Sigmoid colon (tissue), 7 donors: Measurements from ENCODE around the gene TMF1. TPM values are rescaled to one million over a fixed set of nuclear protein-coding genes. Genes with fewer than 3 reads are reported as not detected.

ENCODE experiments used
- DNase-seq: peaks from one replicate; pipeline ENCODE4 v3.0.0-alpha.2; 2019
- H3K27ac ChIP-seq, 4 donors: fragments of 200-600 bp; sonication (generic); one replicate each; pipeline ENCODE4 v1.5.1; 2016 to 2019; ENCODE audit warnings: mild to moderate bottlenecking in 1 of 4
- H3K27me3 ChIP-seq, 3 donors: fragments of 200-600 bp; sonication (generic); one replicate each; pipeline ENCODE4 v1.5.1; 2019; ENCODE audit warnings: mild to moderate bottlenecking in 1 of 3
- H3K36me3 ChIP-seq, 4 donors: fragments of 200-600 bp; sonication (generic); one replicate each; pipeline ENCODE4 v1.5.1; 2016 to 2019
- H3K4me1 ChIP-seq, 4 donors: fragments of 200-600 bp; sonication (generic); one replicate each; pipeline ENCODE4 v1.5.1; 2017 to 2019
- H3K4me3 ChIP-seq, 4 donors: fragments of 200-600 bp; sonication (generic); one replicate each; pipeline ENCODE4 v1.5.1; 2017 to 2019; ENCODE audit warnings: mild to moderate bottlenecking in 2 of 4, moderate library complexity in 1 of 4
- H3K9me3 ChIP-seq, 4 donors: fragments of 200-600 bp in 3 of 4; sonication (generic) in 3 of 4; one replicate each; pipeline versions ENCODE4 v1.5.1 to v1.6.1; 2013 to 2019
- EP300 ChIP-seq, 4 donors: sonication (generic); formaldehyde crosslinking; IDR thresholded peaks; one replicate each; pipeline ENCODE4 v1.6.1; 2017; ENCODE audit warnings: antibody characterized with exemption in 4 of 4
- POLR2A ChIP-seq, 2 donors: fragments of 450-650 bp; IDR thresholded peaks; one replicate each; pipeline ENCODE4 v1.6.1; 2016; ENCODE audit warnings: antibody characterized with exemption in 2 of 2, mild to moderate bottlenecking in 2 of 2, moderate library complexity in 2 of 2
- POLR2AphosphoS5 ChIP-seq, 4 donors: sonication (generic); formaldehyde crosslinking; IDR thresholded peaks; one replicate each; pipeline ENCODE4 v1.6.1; 2017; ENCODE audit warnings: antibody characterized with exemption in 4 of 4
- WGBS, 2 donors: extraction: QIAGEN DNeasy Blood & Tissue Kit; methylation state at CpG; one replicate each; pipeline ENCODE4 v1.1.7; 2013; 5-methylcytosine and 5-hydroxymethylcytosine counted together
- intact Hi-C: fragments of 100-400 bp; cut with DNase I; formaldehyde crosslinking; loops from one replicate; pipeline ENCODE4 v1.15.1; 2023
- polyA plus RNA-seq, 3 donors: library from polyadenylated mRNA; stranded (reverse); fragments of 200-250 nt; gene quantifications; one replicate each; pipeline ENCODE4 v1.2.3, GENCODE V29; 2013
- total RNA-seq, 4 donors: library from RNA; depleted of rRNA; stranded (reverse); fragments of >200 nt; gene quantifications; one replicate each; pipeline ENCODE4 v1.1.0, GENCODE V29; 2016
- TF ChIP-seq, protein P1 (sequence below), 4 experiments: fragments of 450-650 bp in 3 of 4; fragments of 200-600 bp in 1 of 4; IDR thresholded peaks; one replicate each; pipeline ENCODE4 v1.5.1; 2016 to 2019; ENCODE audit warnings: antibody characterized with exemption in 4 of 4, mild to moderate bottlenecking in 3 of 4, moderate library complexity in 2 of 4
- donor health status: healthy with polysubstance abuse.
- donor health status: Bipolar disorder and iron deficiency.
- donor health status: healthy.

TMF1 gene, protein sequence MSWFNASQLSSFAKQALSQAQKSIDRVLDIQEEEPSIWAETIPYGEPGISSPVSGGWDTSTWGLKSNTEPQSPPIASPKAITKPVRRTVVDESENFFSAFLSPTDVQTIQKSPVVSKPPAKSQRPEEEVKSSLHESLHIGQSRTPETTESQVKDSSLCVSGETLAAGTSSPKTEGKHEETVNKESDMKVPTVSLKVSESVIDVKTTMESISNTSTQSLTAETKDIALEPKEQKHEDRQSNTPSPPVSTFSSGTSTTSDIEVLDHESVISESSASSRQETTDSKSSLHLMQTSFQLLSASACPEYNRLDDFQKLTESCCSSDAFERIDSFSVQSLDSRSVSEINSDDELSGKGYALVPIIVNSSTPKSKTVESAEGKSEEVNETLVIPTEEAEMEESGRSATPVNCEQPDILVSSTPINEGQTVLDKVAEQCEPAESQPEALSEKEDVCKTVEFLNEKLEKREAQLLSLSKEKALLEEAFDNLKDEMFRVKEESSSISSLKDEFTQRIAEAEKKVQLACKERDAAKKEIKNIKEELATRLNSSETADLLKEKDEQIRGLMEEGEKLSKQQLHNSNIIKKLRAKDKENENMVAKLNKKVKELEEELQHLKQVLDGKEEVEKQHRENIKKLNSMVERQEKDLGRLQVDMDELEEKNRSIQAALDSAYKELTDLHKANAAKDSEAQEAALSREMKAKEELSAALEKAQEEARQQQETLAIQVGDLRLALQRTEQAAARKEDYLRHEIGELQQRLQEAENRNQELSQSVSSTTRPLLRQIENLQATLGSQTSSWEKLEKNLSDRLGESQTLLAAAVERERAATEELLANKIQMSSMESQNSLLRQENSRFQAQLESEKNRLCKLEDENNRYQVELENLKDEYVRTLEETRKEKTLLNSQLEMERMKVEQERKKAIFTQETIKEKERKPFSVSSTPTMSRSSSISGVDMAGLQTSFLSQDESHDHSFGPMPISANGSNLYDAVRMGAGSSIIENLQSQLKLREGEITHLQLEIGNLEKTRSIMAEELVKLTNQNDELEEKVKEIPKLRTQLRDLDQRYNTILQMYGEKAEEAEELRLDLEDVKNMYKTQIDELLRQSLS
- total RNA-seq (10 to 100 TPM; 26.9 to 32.8 (median 30.9) TPM), polyA plus RNA-seq (10 to 100 TPM in 2 of 3 donors, 1 to 10 TPM in 1; 9.9 to 12.4 (median 11.4) TPM)

DNA sequence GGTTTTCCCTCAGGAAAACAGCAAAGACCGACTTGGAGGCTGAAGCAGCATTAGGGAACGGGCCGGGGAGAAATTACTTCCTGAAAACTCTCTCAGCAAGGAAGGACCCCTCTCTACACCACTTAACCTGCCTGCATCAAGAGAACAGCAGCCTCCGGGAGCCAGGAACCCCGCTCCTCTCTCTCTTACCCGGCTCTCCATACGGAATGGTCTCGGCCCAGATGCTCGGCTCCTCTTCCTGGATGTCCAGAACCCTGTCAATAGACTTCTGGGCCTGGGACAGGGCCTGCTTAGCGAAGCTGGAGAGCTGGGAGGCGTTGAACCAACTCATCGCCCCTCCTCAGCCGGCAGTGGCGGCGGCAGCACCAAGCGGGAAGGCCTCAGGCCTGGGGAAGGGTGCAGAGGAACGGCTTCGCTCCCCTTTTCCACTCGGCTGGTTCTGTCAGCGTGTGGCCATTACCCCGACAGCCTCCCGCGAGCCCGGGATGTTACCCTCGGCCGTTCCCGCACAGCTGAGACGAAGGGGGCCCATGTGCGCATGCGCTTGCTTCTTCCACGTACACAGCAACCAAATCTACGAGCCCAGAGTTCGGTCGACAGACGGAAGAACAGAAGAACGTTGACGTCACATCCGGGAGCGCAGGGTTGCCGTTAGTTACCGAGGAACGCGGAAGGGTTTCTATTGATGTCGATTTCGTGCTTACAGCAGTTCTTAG lies at the start of gene TMF1:
TSS of gene TMF1 (minus strand) at position 578 of the 716 bp plus-strand sequence. CDS start at position 331, 247 bp downstream.
- TF ChIP-seq, protein P1, sequence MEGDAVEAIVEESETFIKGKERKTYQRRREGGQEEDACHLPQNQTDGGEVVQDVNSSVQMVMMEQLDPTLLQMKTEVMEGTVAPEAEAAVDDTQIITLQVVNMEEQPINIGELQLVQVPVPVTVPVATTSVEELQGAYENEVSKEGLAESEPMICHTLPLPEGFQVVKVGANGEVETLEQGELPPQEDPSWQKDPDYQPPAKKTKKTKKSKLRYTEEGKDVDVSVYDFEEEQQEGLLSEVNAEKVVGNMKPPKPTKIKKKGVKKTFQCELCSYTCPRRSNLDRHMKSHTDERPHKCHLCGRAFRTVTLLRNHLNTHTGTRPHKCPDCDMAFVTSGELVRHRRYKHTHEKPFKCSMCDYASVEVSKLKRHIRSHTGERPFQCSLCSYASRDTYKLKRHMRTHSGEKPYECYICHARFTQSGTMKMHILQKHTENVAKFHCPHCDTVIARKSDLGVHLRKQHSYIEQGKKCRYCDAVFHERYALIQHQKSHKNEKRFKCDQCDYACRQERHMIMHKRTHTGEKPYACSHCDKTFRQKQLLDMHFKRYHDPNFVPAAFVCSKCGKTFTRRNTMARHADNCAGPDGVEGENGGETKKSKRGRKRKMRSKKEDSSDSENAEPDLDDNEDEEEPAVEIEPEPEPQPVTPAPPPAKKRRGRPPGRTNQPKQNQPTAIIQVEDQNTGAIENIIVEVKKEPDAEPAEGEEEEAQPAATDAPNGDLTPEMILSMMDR (IDR thresholded peaks at IDR 0.05), result no peak
- peak; percentile 67 to 79 for TF ChIP-seq POLR2A (IDR thresholded peaks at IDR 0.05)
- TF ChIP-seq POLR2AphosphoS5 (IDR thresholded peaks at IDR 0.05), result peak; percentile 83 to 96 (median 92)
- TF ChIP-seq EP300 (IDR thresholded peaks at IDR 0.05), result no peak
- intact Hi-C loops, result loop anchor here (2.0 kb wide), 1 partner anchor 29 kb away; the partner anchor contains the start of gene UBA3
- DNase-seq, result peak; percentile 99
- peaks cover 4 to 50% (median 18%) of the 10 kb centered on the region in 4 donors for H3K36me3 ChIP-seq
- H3K9me3 ChIP-seq, result no peaks in the 10 kb centered on the region
- peaks cover 0 to 40% (median 30%) of the 10 kb centered on the region in 4 donors for H3K4me1 ChIP-seq
- peak within 1 kb of the TSS; percentile 93 to 97 (median 96) for H3K27ac ChIP-seq
- no peaks in the 10 kb centered on the region for H3K27me3 ChIP-seq
- H3K4me3 ChIP-seq, result peak within 1 kb of the TSS; percentile 80 to 82 (median 80)
- 0% methylated on average over 45 of the region's 45 CpGs for WGBS, 2 donors

DNA sequence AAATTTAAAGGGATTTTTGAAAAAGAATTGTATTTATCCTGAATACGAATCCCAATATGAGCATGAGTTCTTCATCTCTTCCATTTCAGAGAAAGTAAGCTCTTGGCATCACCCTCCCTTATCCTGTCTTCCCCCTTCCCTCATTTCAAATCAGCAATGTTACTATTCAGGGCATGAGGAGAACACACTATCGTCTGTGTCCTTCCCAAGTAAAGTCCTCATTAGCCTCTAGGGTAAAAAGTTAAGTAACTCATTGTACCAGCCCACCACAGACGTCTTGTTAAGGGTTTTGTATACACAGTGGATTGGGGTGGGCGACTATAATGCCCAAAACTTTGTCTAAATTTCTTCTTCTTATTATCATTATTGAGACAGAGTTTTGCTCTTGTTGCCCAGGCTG lies 47.4 kb upstream of the TMF1 start:
- intact Hi-C loops, result no loop called here
- H3K36me3 ChIP-seq, result peaks cover 0 to 30% (median 14%) of the 10 kb centered on the region in 4 donors
- WGBS, 2 donors, result 94% methylated on average over 4 of the region's 4 CpGs
- no peak overlapping the region for H3K27ac ChIP-seq
- no peak for DNase-seq
- H3K4me3 ChIP-seq, result no peak overlapping the region
- no peak for TF ChIP-seq POLR2A (IDR thresholded peaks at IDR 0.05)
- TF ChIP-seq POLR2AphosphoS5 (IDR thresholded peaks at IDR 0.05), result no peak
- peaks cover 0 to 25% (median 17%) of the 10 kb centered on the region in 4 donors for H3K4me1 ChIP-seq
- no peaks in the 10 kb centered on the region for H3K9me3 ChIP-seq
- H3K27me3 ChIP-seq, result no peaks in the 10 kb centered on the region

DNA sequence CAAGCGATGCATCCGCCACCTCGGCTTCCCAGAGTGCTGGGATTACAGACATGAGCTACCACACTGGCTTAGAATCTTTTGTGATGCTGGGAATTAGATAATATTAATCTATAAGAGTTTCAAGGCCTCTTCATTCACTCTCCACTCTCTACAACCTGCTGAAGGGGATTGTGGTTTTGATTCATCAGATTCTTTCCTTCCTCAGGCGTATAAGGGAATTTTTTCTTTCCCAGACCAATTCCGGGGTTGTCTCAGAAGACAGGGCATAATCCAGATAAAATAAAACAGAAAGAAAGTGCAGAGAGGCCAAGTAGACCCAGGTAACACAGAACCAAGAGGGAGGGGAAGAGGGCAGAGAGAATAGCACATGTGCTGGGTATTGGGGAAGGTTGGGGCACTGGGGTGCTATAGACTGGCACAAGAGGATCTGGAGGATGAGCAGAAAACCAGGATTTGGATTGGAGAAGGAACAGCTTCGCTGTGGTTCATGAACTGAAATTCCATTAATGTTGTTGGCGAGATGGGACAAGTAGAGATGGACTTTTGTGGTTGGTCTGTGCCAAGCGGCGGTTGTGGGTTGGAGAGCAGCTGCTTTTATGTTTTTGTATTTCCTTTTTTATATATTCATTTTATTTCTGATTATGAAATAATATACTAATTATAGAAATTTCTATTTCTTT lies 45.4 kb upstream of the TMF1 start:
- DNase-seq, result no peak
- no peaks in the 10 kb centered on the region for H3K9me3 ChIP-seq
- TF ChIP-seq POLR2A (IDR thresholded peaks at IDR 0.05), result no peak
- TF ChIP-seq, protein P1 (IDR thresholded peaks at IDR 0.05), result no peak
- no peak for TF ChIP-seq EP300 (IDR thresholded peaks at IDR 0.05)
- no peak overlapping the region for H3K4me3 ChIP-seq
- intact Hi-C loops, result no loop called here
- H3K27ac ChIP-seq, result peak overlapping the region in 1 of 4 donors; percentile 30
- 85 to 97% methylated on average over 9 of the region's 9 CpGs for WGBS, 2 donors
- peaks cover 0 to 45% (median 37%) of the 10 kb centered on the region in 4 donors for H3K4me1 ChIP-seq
- peaks cover 0 to 9% (median 7%) of the 10 kb centered on the region in 4 donors for H3K36me3 ChIP-seq
- H3K27me3 ChIP-seq, result no peaks in the 10 kb centered on the region

DNA sequence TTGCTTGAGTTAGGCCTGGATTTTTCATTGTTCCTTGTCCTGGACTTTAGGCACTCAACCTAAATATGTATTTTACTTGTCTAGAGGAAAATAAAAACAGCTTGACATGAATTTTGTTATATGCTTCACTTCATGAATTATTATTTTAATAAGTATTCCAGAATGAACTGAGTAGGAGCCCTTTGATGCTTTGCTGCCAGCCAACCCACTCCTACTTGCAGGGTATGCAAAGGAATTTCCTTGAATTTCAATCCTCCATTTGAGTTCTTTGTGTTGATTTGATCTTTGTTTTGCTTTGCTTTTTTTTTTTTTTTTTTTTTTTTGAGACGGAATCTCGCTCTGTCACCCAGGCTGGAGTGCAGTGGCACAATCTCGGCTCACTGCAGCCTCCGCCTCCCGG lies 44.2 kb upstream of the TMF1 start:
- TF ChIP-seq, protein P1 (IDR thresholded peaks at IDR 0.05), result no peak
- TF ChIP-seq EP300 (IDR thresholded peaks at IDR 0.05), result no peak
- no peak for TF ChIP-seq POLR2A (IDR thresholded peaks at IDR 0.05)
- TF ChIP-seq POLR2AphosphoS5 (IDR thresholded peaks at IDR 0.05), result no peak
- Histone ChIP-seq H3K27me3 (no peaks in the 10 kb centered on the region), H3K9me3 (no peaks in the 10 kb centered on the region), H3K27ac (peak overlapping the region; percentile 49 to 94 (median 78)), H3K36me3 (no peaks in the 10 kb centered on the region), H3K4me1 (peaks cover 0 to 58% (median 49%) of the 10 kb centered on the region in 4 donors), H3K4me3 (no peak overlapping the region)
- intact Hi-C loops, result no loop called here
- WGBS, 2 donors, result 91 to 97% methylated on average over 4 to 5 of the region's 5 CpGs
- DNase-seq, result no peak
